T-helper 1 cell (primary cell): ENCODE measurements around the gene UBE2U.
"Not testable (repeated sequence)": the region's sequence is repeated elsewhere in the genome, so short reads cannot be mapped to it uniquely, and the experiment has no call there.

Source experiments
- DNase-seq, 5 donors: peaks; one replicate each; pipeline ENCODE4 v3.0.0-alpha.2; 2012 to 2020

UBE2U gene

GRCh38 chr1:64241069-64241468 lies 37.6 kb downstream of the UBE2U start:
- no peak for DNase-seq

- no peak for DNase-seq
These were observed 39.7 kb downstream of the UBE2U start for GRCh38 chr1:64242895-64243756.

- DNase-seq: no peak
These were observed 40.3 kb downstream of the UBE2U start for GRCh38 chr1:64243757-64244080.

- DNase-seq: no peak
These were observed 42.1 kb downstream of the UBE2U start for GRCh38 chr1:64245495-64245894.

- peak in 1 of 5 donors; percentile 13 for DNase-seq
These were observed 43.0 kb downstream of the UBE2U start for GRCh38 chr1:64246294-64246917.

- no peak for DNase-seq
These were observed 44.6 kb downstream of the UBE2U start for GRCh38 chr1:64248065-64248464.

- not testable (repeated sequence) for DNase-seq
These were observed 47.0 kb downstream of the UBE2U start for GRCh38 chr1:64250472-64250871.

GRCh38 chr1:64251971-64252370 lies 48.5 kb downstream of the UBE2U start:
- no peak for DNase-seq

- DNase-seq: not testable (repeated sequence)
These were observed 53.8 kb downstream of the UBE2U start for GRCh38 chr1:64257233-64257632.

- DNase-seq: not testable (repeated sequence)
These were observed 55.0 kb downstream of the UBE2U start for GRCh38 chr1:64258444-64258843.

- no peak for DNase-seq
These were observed 59.9 kb downstream of the UBE2U start for GRCh38 chr1:64263335-64263734.

GRCh38 chr1:64263856-64264255 lies 60.4 kb downstream of the UBE2U start:
- DNase-seq: no peak

- no peak for DNase-seq
These were observed 61.7 kb downstream of the UBE2U start for GRCh38 chr1:64265141-64265540.

- no peak for DNase-seq
These were observed 63.6 kb downstream of the UBE2U start for GRCh38 chr1:64266991-64267390.

- peak; percentile 15 to 63 (median 44) for DNase-seq
These were observed 65.5 kb downstream of the UBE2U start for GRCh38 chr1:64268653-64269557.

- no peak for DNase-seq
These were observed 66.1 kb downstream of the UBE2U start for GRCh38 chr1:64269558-64269884.

- DNase-seq: no peak
These were observed 76.6 kb downstream of the UBE2U start for GRCh38 chr1:64280001-64280400.

GRCh38 chr1:64282351-64282750 lies 78.9 kb downstream of the UBE2U start:
- no peak for DNase-seq

- no peak for DNase-seq
These were observed 83.6 kb downstream of the UBE2U start for GRCh38 chr1:64287071-64287470.

GRCh38 chr1:64290420-64290819 lies 87.0 kb downstream of the UBE2U start:
- DNase-seq: no peak

GRCh38 chr1:64291931-64292330 lies 88.5 kb downstream of the UBE2U start:
- no peak for DNase-seq

GRCh38 chr1:64292399-64292798 lies 89.0 kb downstream of the UBE2U start:
- no peak for DNase-seq

GRCh38 chr1:64293820-64294219 lies 90.4 kb downstream of the UBE2U start:
- no peak for DNase-seq

GRCh38 chr1:64295136-64295535 lies 91.7 kb downstream of the UBE2U start:
- DNase-seq: no peak
